ENCODE measurements around the gene PSG4. TPM values are rescaled to one million over a fixed set of nuclear protein-coding genes. Genes with fewer than 3 reads are reported as not detected.

The PSG4 gene
- total RNA-seq, result 0.12 TPM in 1 of 2 replicates, not detected in the other

DNA sequence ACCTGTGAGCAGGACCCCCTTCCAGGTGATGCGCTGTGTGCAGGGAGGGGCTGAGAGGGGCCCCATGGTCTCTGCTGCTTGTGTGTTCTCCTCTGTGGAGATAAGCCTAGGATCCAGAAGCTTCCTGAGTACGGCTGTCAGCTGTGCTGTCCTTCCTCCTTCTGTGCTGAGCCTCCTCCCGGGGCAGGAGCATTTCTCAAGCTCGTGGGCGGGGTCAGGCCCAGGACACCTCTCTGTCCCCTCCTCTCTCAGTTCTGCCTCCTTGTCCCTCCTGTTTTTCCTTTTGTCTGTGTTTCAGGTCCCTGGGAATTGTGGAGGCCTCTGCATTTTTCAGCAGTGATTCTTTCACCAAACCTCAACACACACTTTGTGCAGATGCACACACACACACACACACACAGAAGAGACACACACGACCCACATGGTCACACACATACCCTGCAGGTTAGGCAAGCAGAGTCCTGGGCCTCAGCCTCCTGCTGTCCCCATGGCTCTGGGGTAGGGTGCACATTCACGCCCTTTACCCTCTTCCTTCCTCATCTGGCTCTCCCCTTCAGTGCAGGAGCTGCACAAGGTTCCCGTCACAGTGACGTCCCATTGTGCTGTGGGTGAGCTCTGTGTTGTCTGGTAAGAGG, at the start of gene PSG4:
Gene PSG4, minus strand, starts transcription at position 168 of the 635 bp plus-strand sequence. Its CDS starts 102 bp downstream, at position 66.

GRCh38 chr19:43186311-43186935, 19.0 kb downstream of the PSG4 start, which contains the start of gene PSG5:
TSS of gene PSG5 (minus strand) at chr19:43186536. CDS start at chr19:43186405, 131 bp downstream.

Other genes with a start within 250 kb of the PSG4 start
- gene PSG11, start 179.2 kb downstream of the PSG4 start, total RNA-seq, result not detected in 2 replicates
- gene PSG2, start 122.9 kb downstream of the PSG4 start, total RNA-seq, result not detected in 2 replicates
- not detected in 2 replicates for gene PSG5, start 19.1 kb downstream of the PSG4 start, total RNA-seq
- gene PSG9, start 63.9 kb upstream of the PSG4 start, total RNA-seq, result not detected in 2 replicates
- not detected in 2 replicates for gene CD177, start 148.0 kb upstream of the PSG4 start, total RNA-seq
- gene TEX101, start 209.3 kb upstream of the PSG4 start, total RNA-seq, result not detected in 2 replicates